Activated T-cell treated with anti-CD3 and anti-CD28 coated beads, Interleukin-2, amount 50 U/mL, for 48 hours (primary cell): ENCODE data around the gene CUX1.

ENCODE experiments used
- DNase-seq, 2 experiments: peaks; one replicate each; pipeline ENCODE4 v3.0.0-alpha.2; 2020

The CUX1 gene

GRCh38 chr7:101898106-101898505 lies 80.7 kb downstream of the CUX1 start:
- no peak for DNase-seq

DNA sequence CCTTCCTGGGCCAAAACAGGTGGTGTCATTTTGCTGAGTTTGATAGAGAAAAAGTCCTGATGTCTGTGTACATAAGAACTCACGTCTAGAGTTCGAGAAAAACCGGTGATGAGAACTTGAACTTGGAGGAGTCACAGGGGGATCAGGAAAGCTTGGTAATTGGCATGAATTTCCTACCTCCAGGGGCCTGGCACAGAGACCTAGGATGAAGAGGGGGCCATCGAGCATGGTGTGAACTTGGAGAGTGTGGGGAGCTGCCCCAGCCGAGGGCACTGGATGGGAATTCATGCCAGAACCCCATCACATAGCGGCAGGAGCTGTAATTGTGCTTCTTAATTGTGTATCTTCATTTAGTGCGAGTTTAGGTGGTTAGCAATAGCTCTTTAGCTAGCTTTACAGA lies 82.2 kb downstream of the CUX1 start:
- no peak for DNase-seq

DNA sequence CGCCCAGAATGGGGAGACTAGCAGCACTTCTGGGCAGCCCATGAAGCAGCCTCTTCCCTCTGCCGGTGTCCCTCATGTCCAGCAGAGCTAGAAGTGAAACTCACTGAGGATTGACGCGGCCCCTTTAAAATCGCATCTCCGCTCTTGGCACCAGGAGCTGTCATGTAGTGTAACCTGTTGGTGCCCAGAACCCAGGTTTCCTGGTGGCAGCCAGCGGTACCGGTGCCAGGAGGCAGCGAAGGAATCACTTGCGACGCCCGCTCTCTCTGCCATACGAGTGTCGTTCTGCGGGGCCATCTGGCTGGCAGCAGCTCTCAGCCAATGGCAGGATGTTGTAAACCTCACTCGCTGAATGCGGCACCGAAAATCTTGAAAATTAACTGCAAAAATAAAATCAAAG lies 82.7 kb downstream of the CUX1 start:
- no peak for DNase-seq

DNA sequence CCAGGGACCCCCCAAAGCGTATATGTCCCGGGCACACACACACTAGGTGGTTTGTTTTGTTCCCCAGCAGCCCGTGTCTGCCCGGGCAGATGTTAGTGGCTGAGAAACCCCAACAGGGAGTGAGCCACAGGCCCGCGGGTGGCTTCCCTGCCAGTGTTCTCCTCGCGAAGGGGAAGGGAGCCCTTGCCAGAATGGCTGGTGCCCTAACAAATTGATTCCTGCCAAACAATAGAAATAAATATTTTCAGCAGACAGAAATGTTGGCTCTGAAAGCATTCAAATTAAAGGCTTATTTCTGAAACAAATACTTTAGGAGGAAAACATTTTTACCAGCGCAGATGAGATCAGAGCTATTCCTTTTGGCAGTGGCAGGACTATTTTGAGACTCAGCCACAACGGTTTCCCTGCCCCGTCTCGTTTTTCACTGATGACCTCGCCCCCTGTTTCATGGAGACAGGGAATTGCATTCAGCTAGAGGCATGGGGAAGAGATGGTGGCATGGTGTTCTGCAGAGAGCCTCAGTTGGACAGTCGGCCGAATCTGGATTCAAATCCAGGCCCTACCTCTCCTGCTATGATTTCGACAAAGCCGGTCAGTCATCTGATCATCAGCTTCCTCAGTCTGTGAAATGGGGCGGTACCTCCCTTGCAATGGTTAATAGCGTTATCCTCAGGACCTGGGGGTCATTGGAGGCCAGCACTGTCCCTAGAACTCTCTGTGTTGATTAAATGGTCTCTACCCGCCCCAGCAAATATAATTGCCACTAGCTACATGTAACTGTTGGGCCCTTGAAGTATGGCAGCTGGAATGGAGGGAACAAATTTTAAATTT lies 84.5 kb downstream of the CUX1 start:
- DNase-seq, result no peak

DNA sequence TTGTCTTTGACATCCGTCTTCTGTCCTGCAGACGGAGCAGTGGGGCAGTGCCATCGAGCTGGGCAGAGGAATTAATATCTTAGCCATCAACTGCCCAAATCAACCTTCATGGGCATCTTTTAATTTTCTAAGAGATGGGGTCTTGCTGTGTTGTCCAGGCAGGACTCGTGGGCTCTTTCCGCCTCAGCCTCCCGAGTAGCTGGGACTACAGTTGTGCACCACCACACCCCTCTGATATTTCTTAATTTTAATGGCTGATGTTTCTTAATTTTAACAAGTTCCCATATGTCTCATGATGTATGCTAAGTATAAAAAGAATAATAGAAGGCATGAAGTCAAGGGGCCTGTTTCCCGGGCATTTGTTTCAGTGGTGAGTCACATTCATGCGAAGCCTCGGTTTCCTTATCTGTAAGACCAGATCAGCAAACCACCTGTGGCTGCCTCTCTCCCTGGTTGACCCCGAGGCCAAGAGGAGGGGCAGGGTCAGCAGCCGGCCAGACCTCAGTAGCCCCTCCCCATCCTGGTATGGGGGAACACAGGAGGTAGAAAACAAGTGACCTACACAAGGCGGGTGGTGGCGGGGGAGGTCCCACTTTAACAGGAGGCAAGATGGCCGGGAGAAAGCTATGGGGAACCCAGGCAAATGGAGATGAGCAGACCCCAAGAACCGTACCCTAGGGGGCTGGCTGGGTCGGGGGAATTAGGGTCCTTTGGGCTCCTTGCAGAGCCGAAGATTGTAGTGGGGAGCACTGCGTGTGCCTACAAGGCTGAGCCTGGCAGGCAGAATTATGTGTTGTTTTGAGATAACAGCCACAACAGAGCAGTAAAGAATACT lies 85.5 kb downstream of the CUX1 start:
- DNase-seq, result no peak

DNA sequence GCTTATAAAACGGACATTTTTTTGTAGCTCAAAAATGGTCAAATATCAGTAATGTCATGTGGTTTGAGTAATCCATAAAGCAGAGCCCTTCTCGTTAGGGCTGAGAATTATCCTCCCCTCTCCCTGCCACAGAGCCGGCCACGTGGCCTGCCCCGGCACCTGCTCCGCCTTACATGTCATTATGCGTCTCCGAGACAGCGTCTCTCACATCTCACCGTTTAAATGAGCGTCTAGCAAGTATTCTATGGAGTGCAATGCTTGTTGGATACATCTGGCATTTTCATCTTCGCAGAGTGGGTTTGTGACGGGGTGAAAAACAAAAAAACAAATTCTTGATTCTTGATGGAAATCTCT lies 86.1 kb downstream of the CUX1 start:
- no peak for DNase-seq

DNA sequence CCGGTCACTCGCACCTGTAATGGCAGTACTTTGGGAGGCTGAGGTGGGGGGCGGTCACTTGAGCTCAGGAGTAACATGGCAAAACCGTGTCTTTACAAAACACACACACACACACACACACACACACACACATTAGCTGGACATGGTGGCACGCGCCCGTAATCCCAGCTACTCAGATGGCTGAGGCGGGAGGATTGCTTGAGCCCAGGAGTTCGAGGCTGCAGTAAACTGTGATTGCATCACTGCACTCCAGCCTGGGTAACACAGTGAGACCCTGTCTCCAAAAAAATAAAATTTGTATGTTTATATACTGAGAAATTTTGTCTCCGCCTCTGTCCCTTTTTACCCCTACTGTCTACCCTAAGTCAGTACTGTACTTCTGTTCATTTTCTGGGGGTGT lies 86.6 kb downstream of the CUX1 start:
- no peak for DNase-seq

DNA sequence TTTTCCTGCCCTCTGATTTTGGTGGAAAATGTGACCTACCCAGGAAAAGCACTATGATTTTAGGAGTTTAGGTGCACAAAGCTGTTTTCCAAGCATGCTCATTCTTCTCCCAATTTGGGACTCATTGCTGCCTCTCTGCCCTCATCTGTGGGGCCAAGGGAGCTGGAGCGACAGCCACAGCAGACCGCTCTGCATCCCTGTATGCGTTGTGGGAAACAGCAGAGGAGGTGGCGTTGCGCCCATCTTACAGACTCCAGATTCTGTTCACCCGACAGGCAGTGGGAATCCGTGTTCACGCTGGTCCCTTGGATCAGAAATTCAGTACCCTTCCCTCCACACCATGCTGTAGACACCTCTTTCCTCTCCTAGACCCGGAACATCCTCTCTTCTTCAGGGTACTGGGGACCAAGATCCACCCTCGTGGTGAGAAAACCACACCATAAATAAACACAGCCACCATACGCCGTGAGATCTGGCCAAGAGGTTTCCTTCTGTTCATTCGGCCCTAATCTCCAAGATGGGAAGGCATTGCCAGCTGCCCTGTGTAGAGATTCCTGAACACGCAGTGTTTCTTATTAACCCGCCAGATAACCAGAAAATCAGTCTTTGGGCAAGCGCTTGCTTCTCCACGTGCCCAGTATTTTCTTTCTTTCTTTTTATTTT lies 87.9 kb downstream of the CUX1 start:
- DNase-seq, result no peak

GRCh38 chr7:101906291-101907240 lies 89.1 kb downstream of the CUX1 start:
- DNase-seq, result no peak

GRCh38 chr7:101910991-101911799 lies 93.8 kb downstream of the CUX1 start:
- DNase-seq, result no peak

DNA sequence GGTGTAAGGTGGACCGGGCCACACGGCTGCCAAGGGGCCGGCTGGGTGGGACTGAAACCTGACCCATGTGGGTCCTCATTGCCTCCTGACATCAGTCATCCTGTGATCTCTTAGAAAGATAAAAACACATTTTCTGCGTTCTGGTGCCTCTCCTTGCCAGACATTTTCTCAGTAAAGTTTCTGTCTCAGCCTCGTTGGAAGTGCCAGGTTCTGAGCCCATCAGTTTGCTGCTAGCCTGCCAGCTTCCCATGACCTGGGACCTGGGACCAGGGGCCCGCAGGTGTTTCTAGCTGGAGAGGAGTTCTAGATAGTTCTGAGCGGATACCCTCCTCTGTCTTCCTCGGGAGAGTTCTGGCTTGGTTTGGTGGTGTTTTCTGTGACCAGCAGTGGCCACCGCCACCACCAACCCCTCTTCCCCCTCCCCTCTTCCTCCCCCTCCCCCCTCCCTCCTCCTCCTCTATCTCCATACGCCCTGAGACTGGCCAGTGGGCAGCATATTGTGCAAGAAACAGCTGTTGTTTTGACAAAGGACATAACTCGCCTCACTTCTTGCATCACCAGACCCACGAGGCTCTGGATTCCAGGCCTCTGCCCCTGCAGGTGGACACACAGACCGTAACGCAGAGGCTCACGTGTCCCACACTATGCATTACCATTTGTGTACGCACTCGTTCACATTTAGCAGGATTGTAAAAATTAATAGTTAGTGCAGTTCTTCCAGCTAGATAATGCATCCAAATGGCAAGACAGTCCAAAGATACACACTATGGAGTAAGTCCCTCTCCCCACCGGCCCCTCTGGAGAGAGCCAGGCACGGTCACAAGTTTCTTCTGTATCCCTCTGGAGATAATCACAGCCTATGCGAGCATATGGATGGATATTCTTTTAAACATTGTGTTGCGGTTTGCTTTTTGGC lies 94.6 kb downstream of the CUX1 start:
- no peak for DNase-seq

- no peak for DNase-seq
Measured at GRCh38 chr7:101912716-101913110, 95.3 kb downstream of the CUX1 start.

- DNase-seq, result no peak
Measured at GRCh38 chr7:101913247-101913721, 95.9 kb downstream of the CUX1 start.

GRCh38 chr7:101913851-101914250 lies 96.4 kb downstream of the CUX1 start:
- no peak for DNase-seq

- DNase-seq, result no peak
Measured at GRCh38 chr7:101915000-101915399, 97.6 kb downstream of the CUX1 start.

DNA sequence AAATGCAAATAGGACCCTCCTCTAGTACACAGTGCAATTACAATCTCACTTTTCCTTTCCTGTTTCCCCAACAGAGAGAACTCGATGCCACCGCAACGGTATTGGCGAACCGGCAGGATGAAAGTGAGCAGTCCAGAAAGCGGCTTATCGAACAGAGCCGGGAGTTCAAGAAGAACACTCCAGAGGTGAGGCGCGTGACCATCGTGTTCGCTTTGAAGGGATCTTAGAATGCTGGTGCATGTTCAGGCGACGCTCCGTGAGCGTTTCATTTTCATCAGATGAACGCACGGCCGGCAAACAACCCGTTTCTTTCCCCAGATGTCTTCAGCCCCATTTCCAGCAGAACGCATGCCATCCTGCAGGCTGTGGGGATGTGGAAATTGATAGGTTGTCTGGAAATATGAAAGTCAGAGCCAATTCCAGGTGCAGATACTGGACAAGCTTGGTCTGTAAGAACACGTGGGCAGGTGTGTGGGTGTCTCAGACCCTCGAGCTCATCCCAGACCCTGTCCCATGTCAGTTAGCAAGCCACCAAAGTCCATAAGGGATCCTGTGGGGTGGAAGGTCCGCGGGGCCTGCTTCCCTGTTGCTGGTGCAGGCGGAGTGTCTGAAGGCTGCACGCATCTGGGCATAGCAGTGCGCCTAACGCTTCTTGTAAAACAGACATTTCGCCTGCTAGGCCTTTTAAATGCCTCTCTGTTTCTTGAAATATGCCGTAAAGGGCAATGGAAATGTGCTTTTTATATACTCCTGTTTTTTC lies 98.8 kb downstream of the CUX1 start:
- no peak for DNase-seq

DNA sequence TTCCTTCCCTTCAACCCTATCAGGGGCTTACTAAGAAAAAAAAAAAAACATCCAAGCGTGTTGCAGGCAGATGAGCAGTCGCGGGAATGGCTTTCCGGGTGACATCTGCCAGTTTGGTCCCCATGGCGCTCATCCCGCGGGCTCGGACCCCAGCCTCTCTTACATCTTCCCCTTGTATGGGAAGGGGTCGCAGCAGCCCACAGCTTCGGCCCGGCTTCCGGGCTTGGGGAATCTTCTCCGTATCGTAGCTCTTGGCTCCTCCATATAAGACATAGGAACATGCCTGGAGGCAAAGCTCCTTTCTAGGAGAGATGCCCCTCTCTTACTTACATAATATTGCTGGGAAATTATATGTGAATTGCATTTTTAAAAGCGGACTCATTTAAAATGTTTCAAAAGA lies 99.5 kb downstream of the CUX1 start:
- DNase-seq, result no peak

GRCh38 chr7:101917566-101917965 lies 100.1 kb downstream of the CUX1 start:
- DNase-seq, result no peak

GRCh38 chr7:101918426-101918825 lies 101.0 kb downstream of the CUX1 start:
- no peak for DNase-seq
